HG03575 (cell line): ENCODE measurements around the gene SLC25A42.
"Not testable (repeated sequence)": the region's sequence is repeated elsewhere in the genome, so short reads cannot be mapped to it uniquely, and the experiment has no call there.

ENCODE experiments used
- ATAC-seq: cut with Tn5 transposase; IDR thresholded peaks from one replicate; pipeline ENCODE4 v1.9.1; 2021; ENCODE audit not compliant: unreplicated experiment, insufficient number of reproducible peaks, low FRiP score; ENCODE audit errors: extremely low read depth

Gene SLC25A42

DNA sequence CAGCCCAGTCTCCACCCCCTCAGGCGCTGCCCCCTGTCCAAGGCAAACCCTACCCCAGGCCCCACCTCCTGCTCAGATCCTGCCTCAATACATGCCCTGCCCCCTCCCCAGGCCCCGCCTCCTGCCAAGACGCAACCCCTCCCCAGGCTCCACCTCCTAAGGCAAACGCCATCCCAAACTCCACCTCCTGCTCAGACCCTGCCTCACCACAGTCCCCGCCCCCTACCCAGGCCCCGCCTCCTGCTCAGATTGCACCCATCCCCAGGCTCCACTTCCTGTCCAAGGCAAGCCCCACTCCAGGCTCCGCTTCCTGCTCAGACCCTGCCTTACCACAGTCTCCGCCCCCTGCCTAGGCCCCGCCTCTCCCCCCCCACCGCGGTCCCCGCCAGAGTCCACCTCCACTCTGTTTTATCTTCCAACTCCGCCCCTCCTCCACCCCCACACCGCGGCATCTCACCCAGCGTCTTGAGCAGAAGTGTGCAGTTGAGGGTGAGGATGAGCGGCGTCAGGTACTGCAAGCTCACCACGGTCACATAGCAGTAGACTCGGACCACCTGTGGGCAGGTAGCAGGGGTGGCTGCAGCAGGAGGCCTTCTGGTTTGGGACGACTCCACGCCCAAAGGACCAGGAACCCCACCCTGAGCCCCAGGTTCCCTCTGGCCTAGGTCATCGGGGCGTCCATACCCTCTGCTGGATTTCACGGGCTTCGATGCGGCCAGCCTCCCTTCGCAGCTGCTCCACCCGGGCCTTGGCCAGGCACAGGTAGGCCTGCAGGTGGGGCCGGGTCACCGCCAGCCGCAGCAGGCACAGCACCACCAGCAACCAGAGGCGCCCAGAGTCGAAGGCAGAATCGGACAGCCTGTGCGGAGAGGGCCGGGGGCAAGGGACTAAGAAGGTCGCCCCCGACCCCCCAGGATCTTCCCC, 56.8 kb downstream of the SLC25A42 start:
- no peak for ATAC-seq

- ATAC-seq = no peak
Observed at GRCh38 chr19:19121371-19121770, 57.6 kb downstream of the SLC25A42 start.

DNA sequence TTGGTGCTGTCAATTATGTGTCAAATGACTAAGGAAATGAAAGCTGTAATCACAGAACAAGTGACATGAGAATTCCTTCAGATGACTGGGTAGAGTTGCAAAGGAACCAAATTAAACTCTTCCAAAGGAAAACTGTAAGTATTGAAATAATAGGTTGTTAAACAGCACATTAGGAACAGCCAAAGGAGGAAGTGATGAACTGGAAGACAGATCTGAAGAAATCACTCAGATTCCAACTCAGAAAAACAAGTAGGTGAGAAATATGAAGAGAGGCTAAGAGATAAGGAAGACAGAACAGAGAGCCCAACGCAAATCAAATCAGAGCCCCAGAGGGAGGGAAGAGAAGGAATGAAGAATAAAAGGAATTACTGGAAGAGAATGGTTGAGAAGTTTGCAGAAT, 59.1 kb downstream of the SLC25A42 start:
- no peak for ATAC-seq

GRCh38 chr19:19123386-19123785, 59.6 kb downstream of the SLC25A42 start:
- no peak for ATAC-seq

DNA sequence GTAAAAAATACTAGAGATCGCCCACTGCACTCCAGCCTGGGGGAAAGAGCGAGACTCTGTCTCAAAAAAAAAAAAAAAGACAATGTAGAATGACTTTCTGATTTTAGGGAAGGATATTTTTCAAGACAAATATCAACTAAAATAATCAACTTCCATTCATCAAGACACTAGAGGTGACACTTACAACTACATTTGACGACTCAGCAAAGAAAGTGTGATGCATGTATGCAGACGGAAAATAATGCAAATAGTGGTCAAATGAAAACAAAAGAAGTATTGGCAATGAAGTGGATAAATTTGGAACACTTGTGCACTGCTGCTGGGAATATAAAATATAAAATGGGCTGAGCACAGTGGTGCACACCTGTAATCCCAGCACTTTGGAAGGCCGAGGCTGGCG, 62.3 kb downstream of the SLC25A42 start:
- ATAC-seq = no peak

- no peak for ATAC-seq
Observed at GRCh38 chr19:19131989-19132388, 68.2 kb downstream of the SLC25A42 start.

DNA sequence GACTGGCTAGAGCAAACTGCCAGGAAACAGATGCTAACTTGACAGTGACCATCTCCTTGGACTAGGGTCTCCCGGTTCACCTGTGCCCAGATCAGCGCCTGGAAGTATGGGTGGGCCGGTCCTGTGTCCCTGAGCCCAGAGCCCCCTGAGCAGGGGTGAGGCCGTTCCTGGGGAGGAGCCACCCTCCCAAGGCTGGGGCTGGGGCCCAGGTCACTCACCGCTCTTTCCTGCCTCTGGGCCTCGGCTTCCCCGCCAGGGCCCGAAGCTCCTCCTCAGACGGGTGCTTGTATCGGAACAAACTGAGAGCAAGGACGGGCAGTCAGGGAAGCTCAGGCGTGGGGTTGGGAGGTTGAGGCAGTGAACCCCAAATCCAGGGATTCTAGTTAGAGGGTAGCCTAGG, 69.1 kb downstream of the SLC25A42 start:
- no peak for ATAC-seq

- ATAC-seq = no peak
Observed at GRCh38 chr19:19133985-19134384, 70.2 kb downstream of the SLC25A42 start.

DNA sequence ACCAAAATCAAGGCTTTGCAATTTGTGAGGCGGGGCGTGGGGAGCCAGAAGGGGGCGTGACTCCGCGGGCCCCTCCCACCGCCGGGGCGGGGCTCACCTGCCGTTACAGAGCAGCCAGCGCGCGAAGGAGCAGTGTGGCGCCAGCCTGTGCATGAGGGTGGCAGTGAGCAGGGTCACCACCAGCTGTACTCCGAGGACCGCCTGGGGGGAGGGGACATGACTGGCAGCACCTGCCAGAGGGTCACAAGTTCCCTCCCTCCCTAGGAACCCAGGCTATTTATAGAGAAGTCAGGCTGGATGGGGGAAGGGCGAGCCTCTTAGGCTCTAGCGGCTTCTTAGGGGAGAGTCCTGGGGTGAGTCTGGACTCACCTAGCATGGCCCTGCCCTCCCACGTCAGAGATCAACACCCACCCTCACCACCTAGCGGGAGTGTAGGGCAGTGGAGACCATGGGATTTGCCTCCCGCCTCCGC, 70.9 kb downstream of the SLC25A42 start:
- no peak for ATAC-seq

GRCh38 chr19:19135713-19136112, 71.9 kb downstream of the SLC25A42 start:
- not testable (repeated sequence) for ATAC-seq

DNA sequence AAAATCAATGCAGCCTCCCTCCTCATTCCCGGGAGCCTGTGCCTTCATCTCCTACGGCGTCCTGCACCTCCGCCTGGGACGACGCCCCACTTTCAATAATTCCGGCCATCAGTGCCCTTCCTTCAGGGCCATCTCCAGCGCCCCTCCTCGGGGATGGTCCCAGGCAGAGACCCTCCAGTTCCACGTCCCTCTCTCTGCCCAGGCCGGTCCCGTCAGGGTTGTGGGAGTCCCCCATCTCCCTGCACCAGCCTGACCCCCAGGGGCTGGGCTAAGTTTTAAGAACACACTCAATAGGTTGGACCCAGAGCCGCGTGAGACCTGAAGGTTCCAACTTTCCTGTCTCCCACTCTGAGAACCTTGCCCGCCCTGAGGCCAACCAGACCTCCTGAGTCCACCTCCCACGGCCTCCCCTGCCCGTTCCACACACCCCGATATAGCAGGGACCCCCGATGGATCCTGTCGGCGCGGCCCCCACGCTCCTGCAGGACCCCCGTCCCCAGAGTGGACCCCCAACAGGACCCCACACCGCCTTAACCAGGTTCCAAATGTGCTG, 73.8 kb downstream of the SLC25A42 start:
- no peak for ATAC-seq

DNA sequence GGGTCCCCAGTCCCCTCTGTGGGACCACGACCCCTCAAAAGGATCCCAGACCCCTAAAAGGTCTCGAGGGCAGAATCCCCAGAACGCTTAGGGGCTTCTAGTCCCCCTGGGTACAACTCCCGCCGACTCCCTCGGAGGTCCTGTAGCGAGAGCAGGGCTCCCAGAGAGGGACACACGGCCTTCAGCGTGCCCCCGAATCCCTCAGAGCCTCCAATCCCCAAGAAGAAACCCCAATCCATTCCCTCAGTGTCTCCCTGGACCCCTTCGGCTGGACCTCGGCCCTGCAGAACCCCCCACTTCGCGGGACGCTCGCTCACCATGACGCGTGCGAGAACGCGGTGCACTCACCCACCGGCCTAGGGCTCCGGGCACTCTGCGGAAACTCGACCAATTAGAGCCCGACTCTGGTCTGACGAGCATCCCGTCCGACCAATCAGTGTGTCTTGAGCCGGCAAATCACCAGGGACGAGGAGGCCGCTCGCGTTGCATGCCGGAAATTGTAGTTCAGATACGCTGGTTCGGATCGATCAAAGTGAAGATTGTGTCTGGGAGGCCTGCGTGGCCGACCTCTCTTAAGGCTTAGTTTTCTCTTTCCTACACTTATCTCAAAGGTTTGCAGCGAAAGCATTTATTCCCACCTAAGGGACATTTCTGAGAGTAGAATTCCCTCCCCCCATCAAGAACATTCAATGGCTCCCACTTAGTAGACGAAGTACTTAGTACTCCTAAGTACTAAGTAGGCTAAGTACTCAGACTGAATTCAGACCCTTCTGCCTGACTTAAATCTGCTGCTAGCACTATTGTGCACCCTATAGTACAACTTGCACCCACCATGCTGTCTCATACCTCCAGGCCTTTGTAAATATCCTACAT, 74.6 kb downstream of the SLC25A42 start, which contains the start of gene TMEM161A:
Gene TMEM161A (minus strand): TSS at position 370 of the 873 bp plus-strand sequence. CDS start 50 bp downstream, at position 320.
- ATAC-seq = no peak

GRCh38 chr19:19139876-19140229, 76.1 kb downstream of the SLC25A42 start:
- ATAC-seq = no peak

DNA sequence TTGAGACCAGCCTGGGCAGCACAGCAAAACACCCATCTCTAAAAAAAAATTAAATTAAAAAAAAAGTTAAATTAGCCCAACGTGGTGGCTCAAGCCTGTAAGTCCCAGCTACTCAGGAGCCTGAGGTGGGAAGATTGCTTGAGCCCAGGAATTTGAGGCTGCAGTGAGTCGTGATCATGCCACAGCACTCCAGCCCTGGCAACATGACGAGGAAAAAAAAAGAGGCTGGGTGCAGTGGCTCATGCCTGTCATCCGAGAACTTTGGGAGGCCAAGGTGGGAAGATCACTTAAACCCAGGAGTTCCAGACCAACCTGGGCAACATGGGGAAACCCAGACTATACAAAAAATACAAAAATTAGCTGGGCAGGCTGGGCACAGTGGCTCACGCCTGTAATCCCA, 76.7 kb downstream of the SLC25A42 start:
- ATAC-seq = no peak

GRCh38 chr19:19142347-19142746, 78.6 kb downstream of the SLC25A42 start:
- ATAC-seq = no peak

DNA sequence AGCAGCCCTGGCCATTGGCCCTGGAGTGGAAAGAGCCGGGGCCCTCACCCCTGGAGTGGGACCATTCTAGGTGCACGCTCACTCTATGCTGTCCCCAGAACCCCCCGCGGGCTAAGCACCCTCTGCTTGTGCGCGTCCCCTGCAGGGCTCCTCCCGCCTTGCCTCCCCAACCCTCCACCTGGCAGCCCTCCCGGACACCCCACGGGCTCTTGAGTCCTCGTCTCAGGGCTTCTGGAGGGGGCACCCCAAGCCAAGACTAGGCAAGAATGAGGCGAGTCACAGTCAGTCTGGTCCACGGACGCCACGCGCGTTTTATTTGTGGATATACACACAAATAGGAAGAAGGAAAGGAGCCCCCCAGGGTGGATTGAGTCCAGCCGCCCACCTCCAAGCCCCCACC, 81.5 kb downstream of the SLC25A42 start:
- no peak for ATAC-seq

DNA sequence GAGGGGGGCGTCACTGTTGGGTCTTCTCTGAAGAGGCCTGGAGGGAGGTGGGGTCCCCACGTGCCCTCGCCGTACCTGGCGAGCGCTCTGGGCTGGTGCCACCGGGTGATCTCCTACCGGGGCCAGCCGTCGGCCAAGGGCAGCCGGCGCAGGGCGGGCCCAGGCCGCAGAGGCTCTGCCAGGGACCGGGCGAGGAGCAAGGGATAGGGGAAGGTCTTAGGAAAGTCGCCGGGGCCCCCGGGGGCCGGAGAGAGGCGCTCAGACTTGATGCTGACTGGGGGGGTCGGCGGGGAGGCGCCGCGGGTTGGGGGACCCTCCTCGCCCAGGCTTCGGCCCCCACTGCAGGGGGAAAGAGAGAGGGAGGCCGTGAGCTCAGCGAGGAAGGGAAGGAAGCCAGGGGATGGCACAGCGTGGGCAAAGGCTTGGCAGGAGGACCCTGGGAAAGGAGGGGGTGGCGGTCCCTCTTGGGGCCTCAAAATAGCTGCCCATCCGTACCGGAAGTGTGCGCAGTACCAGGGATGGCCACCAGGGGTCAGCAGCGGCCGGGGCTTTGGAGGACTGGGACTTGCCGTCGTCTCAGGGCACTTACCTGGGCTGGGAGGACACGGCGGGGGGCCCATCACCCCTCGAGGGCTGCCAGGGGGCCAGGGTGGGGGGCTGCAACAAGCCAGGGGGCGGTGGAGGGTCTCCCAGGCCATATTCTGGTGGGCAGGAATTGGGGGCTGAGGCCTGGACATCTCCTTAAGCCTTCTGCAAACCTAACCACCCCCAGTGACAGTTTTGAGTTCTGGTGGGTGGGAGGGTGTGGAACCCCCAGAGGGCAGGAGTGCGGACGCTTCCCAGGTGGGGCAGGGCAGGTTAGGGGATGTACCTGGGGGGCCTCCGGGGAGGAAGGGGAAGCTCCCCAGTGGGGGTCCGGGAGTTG, 82.2 kb downstream of the SLC25A42 start:
- no peak for ATAC-seq

GRCh38 chr19:19146865-19147264, 83.1 kb downstream of the SLC25A42 start:
- ATAC-seq = no peak
